GM23338 (cell line): Measurements from ENCODE around the gene FBRS. TPM values are rescaled to one million over a fixed set of nuclear protein-coding genes. Genes with fewer than 3 reads are reported as not detected.

Experiments
- ATAC-seq: fragments of 200-7000 bp; cut with Tn5 transposase; 3 replicates; pipeline ENCODE4 v1.9.1; 2020
- DNase-seq: peaks from one replicate; pipeline ENCODE4 v3.0.0-alpha.2; 2015; ENCODE audit warnings: low spot score
- H2AFZ ChIP-seq: fragments of 200-600 bp; sonication (generic); 2 replicates; pipeline ENCODE4 v1.8.0; 2016; ENCODE audit warnings: antibody characterized with exemption, mild to moderate bottlenecking, moderate library complexity
- H3F3A ChIP-seq: fragments of 200-600 bp; sonication (generic); replicated peaks from 2 replicates; pipeline ENCODE4 v1.8.0; 2017; ENCODE audit warnings: antibody characterized with exemption, mixed run types, low read depth
- H3K27ac ChIP-seq: fragments of 200-600 bp; sonication (generic); 2 replicates; pipeline ENCODE4 v1.6.1; 2016; ENCODE audit warnings: low read depth
- H3K27me3 ChIP-seq: fragments of 200-600 bp; sonication (generic); 2 replicates; pipeline ENCODE4 v1.8.0; 2016; ENCODE audit warnings: mild to moderate bottlenecking, mixed run types, moderate library complexity; ENCODE audit not compliant: insufficient read depth
- H3K36me3 ChIP-seq: fragments of 200-600 bp; sonication (generic); 2 replicates; pipeline ENCODE4 v1.8.0; 2016; ENCODE audit warnings: mild to moderate bottlenecking; ENCODE audit not compliant: insufficient read depth
- H3K4me1 ChIP-seq: fragments of 200-600 bp; sonication (generic); 2 replicates; pipeline ENCODE4 v1.8.0; 2016; ENCODE audit warnings: mild to moderate bottlenecking, moderate library complexity; ENCODE audit not compliant: insufficient read depth
- H3K4me2 ChIP-seq: fragments of 200-600 bp; sonication (generic); 2 replicates; pipeline ENCODE4 v1.7.1; 2017; ENCODE audit warnings: mixed run types
- H3K4me3 ChIP-seq: fragments of 200-600 bp; sonication (generic); 2 replicates; pipeline ENCODE4 v1.6.1; 2016; ENCODE audit warnings: mixed run types
- H3K79me2 ChIP-seq: fragments of 200-600 bp; sonication (generic); replicated peaks from 2 replicates; pipeline ENCODE4 v1.8.0; 2017; ENCODE audit warnings: mild to moderate bottlenecking; ENCODE audit not compliant: insufficient read depth
- H3K9me2 ChIP-seq: fragments of 200-600 bp; sonication (generic); 2 replicates; pipeline ENCODE4 v1.8.0; 2017; ENCODE audit not compliant: insufficient read depth
- H4K20me1 ChIP-seq: fragments of 200-600 bp; sonication (generic); replicated peaks from 2 replicates; pipeline ENCODE4 v1.8.0; 2017; ENCODE audit warnings: mild to moderate bottlenecking; ENCODE audit not compliant: insufficient read depth
- H3K27ac Mint-ChIP-seq: 2 replicates; pipeline ENCODE4 v1.8.0; 2020; ENCODE audit warnings: inconsistent platforms, mild to moderate bottlenecking, moderate library complexity, mixed read lengths
- H3K27me3 Mint-ChIP-seq: 3 replicates; pipeline ENCODE4 v1.8.0; 2022; ENCODE audit warnings: low read depth, mild to moderate bottlenecking, moderate library complexity, mixed read lengths, inconsistent platforms; ENCODE audit not compliant: insufficient read depth, poor library complexity
- H3K36me3 Mint-ChIP-seq: 3 replicates; pipeline ENCODE4 v1.8.0; 2021; ENCODE audit warnings: low read depth, mild to moderate bottlenecking, inconsistent platforms, moderate library complexity, mixed read lengths
- H3K4me1 Mint-ChIP-seq: 3 replicates; pipeline ENCODE4 v1.8.0; 2020; ENCODE audit warnings: mild to moderate bottlenecking, inconsistent platforms, mixed read lengths
- H3K4me3 Mint-ChIP-seq: 3 replicates; pipeline ENCODE4 v1.8.0; 2021; ENCODE audit warnings: moderate library complexity, mild to moderate bottlenecking, inconsistent platforms, mixed read lengths
- H3K9me3 Mint-ChIP-seq: 3 replicates; pipeline ENCODE4 v1.8.0; 2020; ENCODE audit warnings: moderate library complexity, mild to moderate bottlenecking, inconsistent platforms, mixed read lengths
- CTCF ChIP-seq, 2 experiments: fragments of 200-600 bp in 1 of 2; sonication (generic) in 1 of 2; conservative IDR thresholded peaks; 2 replicates each; pipeline versions ENCODE4 v1.5.1 to v1.6.1; 2016 to 2017; ENCODE audit warnings: antibody characterized with exemption in 2 of 2, low read depth in 2 of 2, mild to moderate bottlenecking in 2 of 2, moderate library complexity in 1 of 2
- ETS1 ChIP-seq: IDR thresholded peaks from 2 replicates; pipeline ENCODE4 v1.6.1; 2016; ENCODE audit warnings: antibody characterized with exemption
- EZH2 ChIP-seq: fragments of 200-600 bp; sonication (generic); IDR thresholded peaks from one replicate; pipeline ENCODE4 v1.8.0; 2017; ENCODE audit warnings: antibody characterized with exemption, mild to moderate bottlenecking, low read depth; ENCODE audit not compliant: unreplicated experiment
- POLR2AphosphoS5 ChIP-seq: IDR thresholded peaks from 2 replicates; pipeline ENCODE4 v1.6.1; 2016; ENCODE audit warnings: antibody characterized with exemption, low read depth
- ZNF462 ChIP-seq: fragments of 250-450 bp; sonication (Bioruptor Pico); IDR thresholded peaks from 2 replicates; pipeline ENCODE4 v1.5.0; 2020; ENCODE audit warnings: mild to moderate bottlenecking, moderate library complexity
- polyA plus RNA-seq: library from polyadenylated mRNA; unstranded; fragments of >200 nt; fragmentation: Nextera tagmentation; extraction: Ambion mirVana; gene quantifications from 2 replicates; pipeline ENCODE4 v1.2.1, GENCODE V29; 2016
- total RNA-seq: library from RNA; depleted of rRNA; stranded (reverse); fragments of >200 nt; shearing (Covaris generic); gene quantifications from 2 replicates; pipeline ENCODE4 v1.2.3, GENCODE V29; 2014

The FBRS gene
- total and polyA plus RNA-seq, 2 experiments from 2014 or later: 2.3 to 7.2 TPM

GRCh38 chr16:30645727-30646126, 12.5 kb upstream of the FBRS start:
- Histone ChIP-seq H3K27ac (no peak overlapping the region), H3F3A (no peaks in the 10 kb centered on the region), H3K27me3 (peaks cover 6% of the 10 kb centered on the region; the same call in 1 of the 2 replicates), H3K4me3 (no peak overlapping the region), H3K4me1 (no peaks in the 10 kb centered on the region), H3K79me2 (no peaks in the 10 kb centered on the region), H3K36me3 (no peaks in the 10 kb centered on the region), H4K20me1 (no peaks in the 10 kb centered on the region), H3K4me2 (no peak overlapping the region), H3K9me2 (no peaks in the 10 kb centered on the region), H2AFZ (no peak overlapping the region)
- TF ChIP-seq CTCF (conservative IDR thresholded peaks at IDR 0.05; ENCODE audit: low read depth in 2 of 2) (no peak), POLR2AphosphoS5 (no peak), ETS1 (no peak)
- Mint-ChIP-seq H3K27ac (no peak overlapping the region), H3K4me3 (no peak overlapping the region), H3K36me3 (no peaks in the 10 kb centered on the region), H3K4me1 (peaks cover 5% of the 10 kb centered on the region), H3K27me3 (peaks cover 17% of the 10 kb centered on the region), H3K9me3 (no peaks in the 10 kb centered on the region)
- DNase-seq (no peak), ATAC-seq (no peak)

- Histone ChIP-seq H3K27me3 (peaks cover 12% of the 10 kb centered on the region), H4K20me1 (no peaks in the 10 kb centered on the region), H3K4me3 (no peak overlapping the region), H3K79me2 (no peaks in the 10 kb centered on the region), H3K27ac (no peak overlapping the region), H3K4me2 (no peak overlapping the region), H3K9me2 (no peaks in the 10 kb centered on the region), H3K4me1 (no peaks in the 10 kb centered on the region), H3F3A (peaks cover 4% of the 10 kb centered on the region; the same call in 1 of the 2 replicates), H3K36me3 (no peaks in the 10 kb centered on the region), H2AFZ (no peak overlapping the region)
- Mint-ChIP-seq H3K4me3 (no peak overlapping the region), H3K27ac (no peak overlapping the region), H3K9me3 (no peaks in the 10 kb centered on the region), H3K27me3 (peaks cover 28% of the 10 kb centered on the region), H3K36me3 (no peaks in the 10 kb centered on the region; the same call in 2 of the 3 replicates), H3K4me1 (peaks cover 10% of the 10 kb centered on the region)
- TF ChIP-seq ZNF462 (CRISPR knock-in tag): no peak
- no peak for TF ChIP-seq EZH2
- TF ChIP-seq CTCF (conservative IDR thresholded peaks at IDR 0.05; ENCODE audit: low read depth in 2 of 2): 0 out of 4 replicates have a peak, but pooled peaks of 1 of the 2 experiments have one; percentile 26
- DNase-seq: no peak
- ATAC-seq: no peak
Observed at GRCh38 chr16:30647274-30647571, 11.0 kb upstream of the FBRS start.
